HCT116 (cell line): ENCODE results near the gene TAF5L. TPM values are rescaled to one million over a fixed set of nuclear protein-coding genes. Genes with fewer than 3 reads are reported as not detected.

Experiments used
- ATAC-seq: fragments of 200-7000 bp; cut with Tn5 transposase; 2 replicates; pipeline ENCODE4 v1.9.1; 2020; ENCODE audit warnings: mild to moderate bottlenecking, moderate library complexity
- BruUV-seq: library from RNA; stranded (reverse); fragments of 400-500 nt; replicated peaks from 2 replicates; lab custom pipeline; 2021; lab: Mats Ljungman, UMichigan
- CTCF ChIA-PET: fragments of 300-600 bp; sonication (Branson Sonifier 250); formaldehyde crosslinking; loops from one replicate; lab custom pipeline; 2021; ENCODE audit warnings: antibody characterized with exemption; lab: Charles Lee
- POLR2A ChIA-PET: fragments of 300-600, 350-600 bp; sonication (Branson Sonifier 250); formaldehyde crosslinking; loops from one replicate; lab custom pipeline; 2021; ENCODE audit warnings: antibody characterized with exemption; lab: Charles Lee
- RAD21 ChIA-PET, 2 experiments: fragments of 300-600 bp; sonication (Branson Sonifier 250); formaldehyde crosslinking; loops; one replicate each; lab custom pipeline; 2023; ENCODE audit warnings: low total read pairs in 2 of 2; ENCODE audit not compliant: uncharacterized antibody in 2 of 2, unreplicated experiment in 2 of 2, low non-redundant PET in 1 of 2; lab: Charles Lee
- DNase-seq: peaks from one replicate; pipeline ENCODE4 v3.0.0-alpha.2; 2010; ENCODE audit warnings: low read depth, low spot score
- H2AFZ ChIP-seq: fragments of 200-600 bp; shearing (Covaris generic), sonication (generic); 2 replicates; pipeline ENCODE4 v1.6.1; 2017; ENCODE audit warnings: low read depth, mixed run types, mixed read lengths, antibody characterized with exemption, low read length; ENCODE audit not compliant: poor library complexity, severe bottlenecking
- H3K27ac ChIP-seq: 2 replicates; pipeline ENCODE4 v1.5.1; 2012; ENCODE audit warnings: low read depth, low read length
- H3K27me3 ChIP-seq: fragments of 200-600 bp; sonication (generic); 2 replicates; pipeline ENCODE4 v1.6.1; 2016; ENCODE audit warnings: mixed run types, low read length, mixed read lengths; ENCODE audit not compliant: insufficient read depth
- H3K36me3 ChIP-seq, 2 experiments: fragments of 200-500 bp in 1 of 2; fragments of 200-600 bp in 1 of 2; sonication (Bioruptor generic) in 1 of 2; sonication (generic) in 1 of 2; 2 replicates each; pipeline versions ENCODE4 v1.5.1 to v1.6.1; 2014 to 2016; ENCODE audit warnings: low read length in 2 of 2, inconsistent platforms in 1 of 2, mixed read lengths in 1 of 2, mixed run types in 1 of 2; ENCODE audit not compliant: insufficient read depth in 2 of 2, control insufficient read depth in 1 of 2
- H3K4me1 ChIP-seq, 2 experiments: fragments of 200-600 bp in 1 of 2; sonication (generic) in 1 of 2; 2 replicates each; pipeline versions ENCODE4 v1.5.1 to v1.6.1; 2012 to 2017; ENCODE audit warnings: low read length in 2 of 2, inconsistent platforms in 1 of 2, mild to moderate bottlenecking in 1 of 2, mixed read lengths in 1 of 2, mixed run types in 1 of 2, moderate library complexity in 1 of 2; ENCODE audit not compliant: insufficient read depth in 2 of 2, control insufficient read depth in 1 of 2
- H3K4me2 ChIP-seq: fragments of 200-600 bp; sonication (generic); 2 replicates; pipeline ENCODE4 v1.6.1; 2017; ENCODE audit warnings: mixed run types, low read length, mixed read lengths
- H3K4me3 ChIP-seq, 2 experiments: fragments of 200-600 bp in 1 of 2; sonication (generic) in 1 of 2; replicated peaks in 1 of 2; 2 replicates each; pipeline ENCODE4 v1.5.1; 2011 to 2016; ENCODE audit warnings: low read length in 2 of 2, control low read depth in 1 of 2, low read depth in 1 of 2, mild to moderate bottlenecking in 1 of 2, mixed read lengths in 1 of 2, mixed run types in 1 of 2
- H3K79me2 ChIP-seq: fragments of 200-600 bp; sonication (generic); 2 replicates; pipeline ENCODE4 v1.6.1; 2017; ENCODE audit warnings: mild to moderate bottlenecking, mixed run types, low read length, moderate library complexity, mixed read lengths; ENCODE audit not compliant: insufficient read depth
- H3K9ac ChIP-seq: fragments of 200-600 bp; sonication (generic); 2 replicates; pipeline ENCODE4 v1.6.1; 2016; ENCODE audit warnings: low read length, mixed read lengths
- H3K9me2 ChIP-seq: fragments of 200-600 bp; sonication (generic), shearing (Covaris generic); 2 replicates; pipeline ENCODE4 v1.6.1; 2017; ENCODE audit warnings: mixed run types, mild to moderate bottlenecking, moderate library complexity; ENCODE audit not compliant: insufficient read depth
- H3K9me3 ChIP-seq, 2 experiments: fragments of 200-500 bp in 1 of 2; fragments of 200-600 bp in 1 of 2; sonication (Bioruptor generic) in 1 of 2; sonication (generic) in 1 of 2; 2 replicates each; pipeline ENCODE4 v1.6.1; 2014 to 2017; ENCODE audit warnings: low read length in 2 of 2, mixed read lengths in 2 of 2, inconsistent platforms in 1 of 2, low read depth in 1 of 2, mild to moderate bottlenecking in 1 of 2, mixed run types in 1 of 2, moderate library complexity in 1 of 2; ENCODE audit not compliant: control insufficient read depth in 1 of 2, insufficient read depth in 1 of 2
- H4K20me1 ChIP-seq: fragments of 200-600 bp; sonication (generic), shearing (Covaris generic); 2 replicates; pipeline ENCODE4 v1.6.1; 2017; ENCODE audit warnings: mixed run types, mild to moderate bottlenecking, moderate library complexity; ENCODE audit not compliant: insufficient read depth
- CBX3 ChIP-seq: IDR thresholded peaks from 2 replicates; pipeline ENCODE4 v1.6.1; 2012; ENCODE audit warnings: low read depth
- EZH2phosphoT487 ChIP-seq: fragments of 200-600 bp; IDR thresholded peaks from 2 replicates; pipeline ENCODE4 v1.6.1; 2018; ENCODE audit warnings: antibody characterized with exemption, borderline replicate concordance
- FOSL1 ChIP-seq: IDR thresholded peaks from 2 replicates; pipeline ENCODE4 v1.6.1; 2012; ENCODE audit warnings: low read depth
- JUND ChIP-seq: IDR thresholded peaks from 2 replicates; pipeline ENCODE4 v1.6.1; 2012
- POLR2A ChIP-seq: IDR thresholded peaks from 2 replicates; pipeline ENCODE4 v1.7.0; 2011; ENCODE audit warnings: borderline replicate concordance; ENCODE audit not compliant: insufficient read depth, insufficient read length; ENCODE audit errors: extremely low read depth
- POLR2AphosphoS5 ChIP-seq: IDR thresholded peaks from 2 replicates; pipeline ENCODE4 v1.6.1; 2011; ENCODE audit warnings: mild to moderate bottlenecking, low read depth, low read length, moderate library complexity
- RAD21 ChIP-seq: IDR thresholded peaks from 2 replicates; pipeline ENCODE4 v1.6.1; 2012; ENCODE audit warnings: low read depth, mild to moderate bottlenecking
- SRF ChIP-seq: IDR thresholded peaks from 2 replicates; pipeline ENCODE4 v1.6.1; 2012; ENCODE audit warnings: low read depth
- TCF7L2 ChIP-seq: IDR thresholded peaks from 2 replicates; pipeline ENCODE4 v1.7.0; 2011; ENCODE audit warnings: borderline replicate concordance, inconsistent platforms; ENCODE audit not compliant: insufficient read depth, insufficient read length; ENCODE audit errors: extremely low read depth
- YY1 ChIP-seq: IDR thresholded peaks from 2 replicates; pipeline ENCODE4 v1.6.1; 2011; ENCODE audit warnings: low read length, low read depth, moderate library complexity, mild to moderate bottlenecking; ENCODE audit not compliant: insufficient replicate concordance; ENCODE audit errors: extremely low read depth
- ZFX ChIP-seq: fragments of 450-650 bp; IDR thresholded peaks from 2 replicates; pipeline ENCODE4 v1.6.1; 2017
- intact Hi-C: fragments of 100-400 bp; cut with micrococcal nuclease; formaldehyde crosslinking; loops from 2 replicates; pipeline ENCODE4 v1.10.0; 2022
- total RNA-seq: library from RNA; stranded (reverse); gene quantifications from one replicate; pipeline ENCODE4 v1.2.1, GENCODE V29; 2021; ENCODE audit not compliant: unreplicated experiment
- TF ChIP-seq, protein P1 (sequence below): IDR thresholded peaks from 2 replicates; pipeline ENCODE4 v1.6.1; 2012
- TF ChIP-seq, protein P2 (sequence below): IDR thresholded peaks from 2 replicates; pipeline ENCODE4 v1.6.1; 2011; ENCODE audit warnings: mild to moderate bottlenecking, low read length, moderate library complexity; ENCODE audit not compliant: insufficient replicate concordance; ENCODE audit errors: extremely low read depth
- TF ChIP-seq, protein P3 (sequence below), 3 experiments: fragments of 200-600 bp in 1 of 3; sonication (generic) in 1 of 3; IDR thresholded peaks in 2 of 3; conservative IDR thresholded peaks in 1 of 3; 2 replicates each; pipeline ENCODE4 v1.5.1; 2012 to 2017; ENCODE audit warnings: low read depth in 2 of 3, low read length in 2 of 3, antibody characterized with exemption in 1 of 3, borderline replicate concordance in 1 of 3, control low read depth in 1 of 3, mild to moderate bottlenecking in 1 of 3, mixed read lengths in 1 of 3, mixed run types in 1 of 3, moderate library complexity in 1 of 3; ENCODE audit not compliant: insufficient read depth in 1 of 3

Gene TAF5L
- total RNA-seq, 1 experiment from 2014 or later = 22.4 TPM

DNA sequence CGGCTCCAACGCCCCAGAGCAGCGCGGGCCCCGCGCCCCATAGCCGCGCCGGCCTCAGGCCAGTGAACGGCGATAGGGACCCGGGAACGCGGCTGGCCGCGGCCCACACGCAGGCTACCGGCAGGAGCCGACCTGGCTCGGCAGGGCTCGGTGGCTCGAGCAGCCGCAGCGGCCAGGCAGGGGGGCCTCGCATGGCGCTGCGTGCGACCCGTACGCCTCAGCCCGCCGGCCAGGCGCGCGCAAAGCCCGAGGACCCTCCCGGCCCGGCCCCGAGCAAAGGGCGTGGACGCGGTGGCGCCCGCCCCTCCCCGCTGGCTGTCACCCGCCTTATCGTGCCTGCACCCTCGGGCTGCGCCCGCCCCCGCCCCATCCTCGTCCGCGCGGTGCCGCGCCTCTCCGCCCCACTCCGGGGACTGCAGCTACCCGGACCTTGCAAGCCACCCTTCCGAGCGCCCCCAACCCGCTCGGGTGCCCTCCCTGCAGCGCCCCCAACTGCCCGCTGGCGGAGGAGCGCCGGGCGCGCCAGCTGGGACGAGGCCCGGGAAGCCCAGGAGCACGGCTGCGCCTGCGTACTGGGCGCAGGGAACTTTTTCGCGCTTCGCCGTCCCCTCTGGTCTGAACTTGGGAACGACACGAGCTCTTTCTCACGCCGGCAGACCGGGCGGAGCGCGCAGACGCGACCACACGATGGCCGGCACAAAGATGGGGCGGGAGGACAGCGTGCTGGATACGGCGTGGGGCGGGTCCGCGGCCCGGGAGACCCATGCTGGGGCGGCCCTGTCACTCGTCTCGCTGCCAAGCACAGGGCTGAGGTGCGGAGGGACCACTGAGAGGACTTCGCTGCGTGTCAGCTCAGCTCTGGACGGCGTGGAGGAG, 67.2 kb downstream of the TAF5L start, which contains the start of gene ABCB10 (continued):
- peak; percentile 57 for TF ChIP-seq POLR2AphosphoS5
- peak; percentile 62 for TF ChIP-seq POLR2A
- peak; percentile 89 for TF ChIP-seq SRF
- no peak for TF ChIP-seq TCF7L2
- no peak; the same call in none of the 2 replicates for TF ChIP-seq CBX3

DNA sequence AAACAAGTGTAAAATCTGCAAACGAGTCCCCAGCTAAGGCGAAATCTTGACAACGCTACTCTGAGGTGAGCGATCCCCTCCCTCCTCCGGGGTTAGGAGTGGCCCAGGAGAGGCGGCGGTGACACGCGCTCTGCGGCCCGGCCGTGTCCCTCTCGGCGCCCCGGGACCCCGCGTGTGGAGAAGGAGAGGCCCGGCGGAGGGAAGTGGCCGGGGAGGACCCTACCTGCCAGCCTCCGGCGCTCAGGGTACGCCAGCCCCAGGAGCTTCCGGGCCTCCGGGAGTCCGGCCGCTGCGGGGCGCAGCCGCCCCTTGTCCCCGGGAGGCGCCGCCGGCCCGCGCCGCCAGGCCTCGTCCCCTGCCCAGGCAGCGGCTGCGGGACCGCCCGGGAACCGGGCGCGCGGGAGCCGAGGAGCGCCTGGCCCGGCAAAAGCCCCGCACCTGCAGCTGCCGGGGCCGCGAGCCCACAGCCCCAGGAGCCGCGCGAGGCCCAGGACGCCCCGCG, 68.0 kb downstream of the TAF5L start:
- no peak for DNase-seq
- H3K9me2 ChIP-seq = no peaks in the 10 kb centered on the region
- H3K36me3 ChIP-seq = no peaks in the 10 kb centered on the region
- peak overlapping the region; percentile 93 for H3K27ac ChIP-seq
- ATAC-seq = peak; percentile 24
- ChIA-PET POLR2A (no interaction called here), RAD21 (no interaction called here), CTCF (interaction anchor here (0.8 to 1.6 kb wide), 7 partner anchors 11 to 103 kb away, joined by 3 to 19 read pairs (median 5); partner anchors contain the start of genes NUP133, TAF5L and URB2)
- TF ChIP-seq JUND = no peak
- no peak for TF ChIP-seq EZH2phosphoT487
- TF ChIP-seq, protein P1, sequence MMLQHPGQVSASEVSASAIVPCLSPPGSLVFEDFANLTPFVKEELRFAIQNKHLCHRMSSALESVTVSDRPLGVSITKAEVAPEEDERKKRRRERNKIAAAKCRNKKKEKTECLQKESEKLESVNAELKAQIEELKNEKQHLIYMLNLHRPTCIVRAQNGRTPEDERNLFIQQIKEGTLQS = no peak
- no peak for TF ChIP-seq POLR2A
- peak; percentile 18 for TF ChIP-seq YY1
- no peak for TF ChIP-seq SRF
- TF ChIP-seq ZFX = peak; percentile 98
- TF ChIP-seq, protein P2, sequence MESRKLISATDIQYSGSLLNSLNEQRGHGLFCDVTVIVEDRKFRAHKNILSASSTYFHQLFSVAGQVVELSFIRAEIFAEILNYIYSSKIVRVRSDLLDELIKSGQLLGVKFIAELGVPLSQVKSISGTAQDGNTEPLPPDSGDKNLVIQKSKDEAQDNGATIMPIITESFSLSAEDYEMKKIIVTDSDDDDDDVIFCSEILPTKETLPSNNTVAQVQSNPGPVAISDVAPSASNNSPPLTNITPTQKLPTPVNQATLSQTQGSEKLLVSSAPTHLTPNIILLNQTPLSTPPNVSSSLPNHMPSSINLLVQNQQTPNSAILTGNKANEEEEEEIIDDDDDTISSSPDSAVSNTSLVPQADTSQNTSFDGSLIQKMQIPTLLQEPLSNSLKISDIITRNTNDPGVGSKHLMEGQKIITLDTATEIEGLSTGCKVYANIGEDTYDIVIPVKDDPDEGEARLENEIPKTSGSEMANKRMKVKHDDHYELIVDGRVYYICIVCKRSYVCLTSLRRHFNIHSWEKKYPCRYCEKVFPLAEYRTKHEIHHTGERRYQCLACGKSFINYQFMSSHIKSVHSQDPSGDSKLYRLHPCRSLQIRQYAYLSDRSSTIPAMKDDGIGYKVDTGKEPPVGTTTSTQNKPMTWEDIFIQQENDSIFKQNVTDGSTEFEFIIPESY = no peak
- TF ChIP-seq FOSL1 = no peak
- no peak for TF ChIP-seq POLR2AphosphoS5
- no peak for TF ChIP-seq RAD21
- TF ChIP-seq, protein P3, sequence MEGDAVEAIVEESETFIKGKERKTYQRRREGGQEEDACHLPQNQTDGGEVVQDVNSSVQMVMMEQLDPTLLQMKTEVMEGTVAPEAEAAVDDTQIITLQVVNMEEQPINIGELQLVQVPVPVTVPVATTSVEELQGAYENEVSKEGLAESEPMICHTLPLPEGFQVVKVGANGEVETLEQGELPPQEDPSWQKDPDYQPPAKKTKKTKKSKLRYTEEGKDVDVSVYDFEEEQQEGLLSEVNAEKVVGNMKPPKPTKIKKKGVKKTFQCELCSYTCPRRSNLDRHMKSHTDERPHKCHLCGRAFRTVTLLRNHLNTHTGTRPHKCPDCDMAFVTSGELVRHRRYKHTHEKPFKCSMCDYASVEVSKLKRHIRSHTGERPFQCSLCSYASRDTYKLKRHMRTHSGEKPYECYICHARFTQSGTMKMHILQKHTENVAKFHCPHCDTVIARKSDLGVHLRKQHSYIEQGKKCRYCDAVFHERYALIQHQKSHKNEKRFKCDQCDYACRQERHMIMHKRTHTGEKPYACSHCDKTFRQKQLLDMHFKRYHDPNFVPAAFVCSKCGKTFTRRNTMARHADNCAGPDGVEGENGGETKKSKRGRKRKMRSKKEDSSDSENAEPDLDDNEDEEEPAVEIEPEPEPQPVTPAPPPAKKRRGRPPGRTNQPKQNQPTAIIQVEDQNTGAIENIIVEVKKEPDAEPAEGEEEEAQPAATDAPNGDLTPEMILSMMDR (IDR thresholded peaks at IDR 0.05 in 2 of 3, conservative IDR thresholded peaks at IDR 0.05 in 1 of 3; ENCODE audit: borderline replicate concordance in 1 of 3, insufficient read depth in 1 of 3, low read depth in 2 of 3, low read length in 2 of 3) = 0 out of 6 replicates have a peak, but pooled peaks of 1 of the 3 experiments have one; percentile 4
- H3K4me2 ChIP-seq = peak overlapping the region; percentile 97
- no peaks in the 10 kb centered on the region for H3K9me3 ChIP-seq
- H3K4me3 ChIP-seq = peak overlapping the region; percentile 61 to 84
- H4K20me1 ChIP-seq = no peaks in the 10 kb centered on the region
- H3K4me1 ChIP-seq = peaks cover 10 to 24% of the 10 kb centered on the region in 2 experiments
- peak overlapping the region; percentile 79 for H3K9ac ChIP-seq
- no peak overlapping the region for H2AFZ ChIP-seq
- BruUV-seq = no TSS peak
- H3K27me3 ChIP-seq = no peaks in the 10 kb centered on the region
- intact Hi-C loops = loop anchor here (5.0 kb wide), 1 partner anchor 754 kb away; no protein-coding TSS in a partner anchor
- H3K79me2 ChIP-seq = peaks cover 42% of the 10 kb centered on the region
